Measurements from ENCODE around the gene ANTXR2. TPM values are rescaled to one million over a fixed set of nuclear protein-coding genes. Genes with fewer than 3 reads are reported as not detected.

The ANTXR2 gene
- total RNA-seq, 1 donor from 2014 or later: 48.9 TPM

DNA sequence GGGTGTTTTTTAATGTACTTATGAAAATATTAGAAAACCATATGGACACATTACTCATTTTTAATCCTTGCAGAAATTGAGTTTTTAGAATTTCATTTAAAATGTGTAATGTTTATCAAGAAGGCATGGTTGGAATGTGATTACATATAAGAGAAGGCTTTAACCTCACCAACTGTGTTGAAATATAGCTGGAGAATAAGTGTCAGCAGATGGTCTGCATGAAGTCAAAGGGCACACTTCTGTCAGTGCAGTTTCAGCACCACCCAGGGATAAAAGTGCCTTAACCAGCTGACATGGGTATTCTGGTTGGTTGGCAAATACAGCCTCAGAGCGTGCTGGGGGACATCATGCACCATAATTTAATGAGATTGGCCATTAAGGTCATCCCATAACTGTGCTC lies 21.2 kb upstream of the ANTXR2 start:
- no peak for ATAC-seq
- intact Hi-C loops (cut with micrococcal nuclease): no loop called here
- DNase-seq: no peak

- intact Hi-C loops (cut with micrococcal nuclease): no loop called here
- ATAC-seq: no peak
These were observed 20.5 kb upstream of the ANTXR2 start for GRCh38 chr4:80093563-80093962.

DNA sequence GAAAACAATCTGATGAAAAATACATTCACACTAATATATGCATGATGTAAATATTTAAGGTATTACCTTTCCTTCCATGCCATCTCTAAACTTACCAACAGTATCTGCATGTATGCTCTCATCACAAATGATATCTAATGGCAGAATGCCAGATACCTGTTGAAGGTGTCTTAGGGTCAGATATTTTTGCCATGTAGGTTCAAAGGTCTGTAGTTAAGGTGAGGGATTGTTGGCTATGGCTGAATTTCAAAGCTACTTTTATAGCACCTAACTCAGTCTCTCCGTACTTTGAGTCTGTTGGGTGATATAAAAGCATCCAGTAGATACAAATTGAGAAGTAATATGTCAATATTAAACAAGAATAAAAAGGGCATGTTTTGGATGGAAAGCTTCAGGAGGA lies 19.8 kb upstream of the ANTXR2 start:
- DNase-seq (no peak), ATAC-seq (no peak)
- intact Hi-C loops (cut with micrococcal nuclease): no loop called here

More at GRCh38 chr4:80093563-80093962, 20.5 kb upstream of the ANTXR2 start:
- DNase-seq: no peak

DNA sequence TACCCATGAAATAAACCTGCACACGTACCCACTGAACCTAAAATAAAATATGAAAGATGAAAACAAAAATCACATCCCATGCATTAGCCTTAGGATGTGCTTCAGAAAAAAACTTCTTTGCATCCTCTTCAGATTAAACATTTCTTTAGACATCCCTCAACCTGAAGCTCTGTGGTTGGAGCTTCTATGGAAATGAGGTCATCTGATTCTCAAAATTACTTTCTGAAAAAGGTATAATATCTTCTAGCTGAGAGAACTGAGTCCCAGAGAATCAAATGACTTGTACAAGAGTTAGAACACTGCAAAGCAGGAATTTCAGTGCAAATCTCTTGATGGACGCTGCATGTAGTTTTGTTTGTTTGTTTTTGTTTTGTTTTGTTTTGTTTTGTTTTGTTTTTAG lies 19.1 kb upstream of the ANTXR2 start:
- no peak for ATAC-seq
- no peak for DNase-seq
- intact Hi-C loops (cut with micrococcal nuclease): no loop called here

DNA sequence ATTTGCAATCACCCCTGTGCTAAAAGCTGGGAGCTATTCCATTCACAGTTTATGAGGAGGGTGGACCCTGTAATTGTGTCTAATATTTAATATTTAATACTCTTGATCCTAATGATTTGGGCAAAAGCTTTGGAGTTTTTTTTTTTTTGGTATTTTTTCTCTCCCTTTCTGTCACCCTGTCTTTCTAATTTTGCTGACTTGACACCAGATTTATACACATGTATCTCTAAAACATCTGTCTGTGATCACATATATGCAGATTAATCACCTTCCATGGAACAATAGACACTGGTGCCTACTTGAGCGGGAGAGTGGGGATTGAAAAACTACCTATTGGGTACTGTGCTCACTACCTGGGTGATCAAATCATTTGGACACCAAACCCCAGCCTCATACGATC lies 18.7 kb upstream of the ANTXR2 start:
- ATAC-seq (no peak), DNase-seq (no peak)
- intact Hi-C loops (cut with micrococcal nuclease): no loop called here

DNA sequence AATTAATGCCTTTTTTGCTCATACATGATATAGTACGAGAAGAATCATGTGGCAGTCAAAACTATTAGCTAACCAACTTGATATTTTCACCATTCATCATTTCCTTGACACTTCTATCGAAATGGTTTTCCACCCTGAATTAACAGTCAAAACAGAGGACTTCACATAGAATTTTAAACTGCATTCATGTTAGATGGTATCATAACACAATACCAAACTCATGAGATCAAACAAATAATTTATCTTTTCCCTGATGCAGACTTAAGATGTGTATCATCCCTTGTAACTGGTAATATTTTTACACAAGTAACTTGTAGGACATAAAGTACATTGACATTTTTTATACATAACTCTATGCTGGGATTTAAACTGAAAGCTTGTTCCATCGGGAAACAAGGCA lies 18.2 kb upstream of the ANTXR2 start:
- no peak for ATAC-seq
- DNase-seq: no peak
- intact Hi-C loops (cut with micrococcal nuclease): no loop called here

DNA sequence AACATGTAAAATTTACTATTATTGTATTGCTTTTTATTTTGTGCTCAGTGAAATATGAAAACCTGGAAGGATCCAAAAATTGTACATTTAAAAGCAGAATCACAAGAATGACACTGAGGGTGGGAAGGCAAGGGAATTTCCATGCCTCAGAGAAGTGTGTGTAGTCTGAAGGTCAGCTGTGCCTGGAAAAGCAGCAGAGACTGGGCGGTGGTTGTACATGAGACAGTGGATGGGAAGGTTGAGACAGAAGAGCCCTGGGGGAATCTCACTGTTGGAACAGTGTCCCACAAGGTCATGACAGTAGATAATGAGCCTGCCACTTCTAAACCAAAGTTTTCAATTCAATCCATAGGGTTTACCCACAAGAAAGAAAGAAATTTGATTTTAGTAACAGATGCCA lies 17.1 kb upstream of the ANTXR2 start:
- intact Hi-C loops (cut with micrococcal nuclease): no loop called here
- ATAC-seq (no peak), DNase-seq (no peak)

DNA sequence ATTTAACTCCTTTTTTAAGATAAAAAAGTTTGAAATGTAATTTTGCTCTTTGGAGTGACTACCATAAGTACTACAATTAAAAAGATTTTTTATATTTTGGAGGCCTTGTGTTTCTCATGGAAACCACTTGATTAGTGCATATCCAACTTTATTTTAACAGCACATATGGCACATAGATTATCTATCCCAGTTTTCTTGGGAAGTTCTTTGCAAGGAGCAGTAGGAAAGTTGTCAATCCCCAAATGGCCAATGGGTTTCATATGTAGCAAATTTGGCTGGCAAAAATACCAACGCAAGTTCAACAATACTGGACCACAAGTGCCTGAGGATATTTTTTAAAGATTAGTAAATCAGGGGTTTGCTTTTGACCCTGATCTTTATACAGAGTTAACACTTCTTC lies 15.4 kb upstream of the ANTXR2 start:
- ATAC-seq (no peak), DNase-seq (no peak)
- intact Hi-C loops (cut with micrococcal nuclease): no loop called here

DNA sequence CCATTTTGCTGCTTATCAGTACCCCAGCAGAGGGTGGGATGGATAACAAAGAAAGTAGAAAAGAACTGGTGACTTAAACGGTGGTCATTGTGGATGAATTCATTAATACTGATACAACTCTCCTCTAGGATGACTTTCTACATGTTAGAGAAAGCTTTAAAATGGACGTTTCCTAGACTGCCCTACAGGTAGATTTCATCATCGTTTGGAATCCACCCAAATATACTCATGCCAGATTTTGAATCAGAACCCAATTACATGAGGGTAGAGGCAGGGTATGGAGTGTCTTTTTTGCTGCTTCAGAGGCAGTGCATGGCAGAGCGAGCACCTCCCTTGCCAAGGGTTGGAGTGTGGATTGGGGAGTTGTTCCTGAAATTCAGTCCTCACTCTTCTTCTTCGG lies 13.3 kb upstream of the ANTXR2 start:
- ATAC-seq (no peak), DNase-seq (no peak)
- intact Hi-C loops (cut with micrococcal nuclease): no loop called here

GRCh38 chr4:80085081-80085480 lies 12.1 kb upstream of the ANTXR2 start:
- ATAC-seq (no peak), DNase-seq (no peak)
- intact Hi-C loops (cut with micrococcal nuclease): no loop called here

GRCh38 chr4:80082693-80083092 lies 9.7 kb upstream of the ANTXR2 start:
- no peak for DNase-seq

GRCh38 chr4:80081566-80081965 lies 8.5 kb upstream of the ANTXR2 start:
- no peak for DNase-seq
- no peak for ATAC-seq
- intact Hi-C loops (cut with micrococcal nuclease): no loop called here

More at GRCh38 chr4:80082693-80083092, 9.7 kb upstream of the ANTXR2 start:
- ATAC-seq: no peak
- intact Hi-C loops (cut with micrococcal nuclease): no loop called here

- no peak for DNase-seq
- intact Hi-C loops (cut with micrococcal nuclease): no loop called here
- ATAC-seq: no peak
These were observed 6.4 kb upstream of the ANTXR2 start for GRCh38 chr4:80079255-80079923.

DNA sequence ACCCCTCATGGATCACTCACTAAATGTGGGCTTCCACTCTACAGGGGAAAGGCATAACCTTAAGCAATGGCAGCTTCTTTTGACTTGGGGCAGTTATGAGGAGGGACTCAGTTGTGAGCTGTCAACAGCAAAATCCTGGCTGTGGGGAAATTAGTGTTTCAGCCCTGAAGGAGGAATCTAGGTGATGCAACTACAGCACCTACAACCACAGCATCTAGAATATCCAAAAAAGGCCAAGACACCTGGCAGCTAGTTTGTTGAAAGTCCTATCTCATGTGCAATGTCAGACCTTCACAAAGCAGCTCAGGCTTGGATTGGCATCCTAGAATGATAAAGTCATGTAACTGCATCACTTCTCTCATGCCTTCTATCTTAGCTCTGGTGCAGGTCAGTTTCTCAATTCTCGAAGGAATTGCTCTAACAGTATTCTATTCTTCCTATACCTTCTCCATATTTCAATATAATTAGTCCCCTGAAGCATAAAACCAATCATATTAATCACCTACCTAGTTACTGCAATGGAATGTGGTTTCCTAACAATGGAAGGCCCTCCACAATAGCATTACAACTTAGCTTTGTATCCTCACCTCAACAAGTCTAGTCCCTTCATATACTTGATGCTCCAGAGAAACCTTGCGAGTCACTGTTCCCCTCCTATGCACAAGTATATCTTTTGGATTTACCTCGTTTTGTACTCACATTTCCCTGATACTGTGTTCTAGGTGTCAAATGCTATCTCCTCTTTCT lies 5.5 kb upstream of the ANTXR2 start:
- no peak for DNase-seq
- intact Hi-C loops (cut with micrococcal nuclease): no loop called here
- no peak for ATAC-seq

DNA sequence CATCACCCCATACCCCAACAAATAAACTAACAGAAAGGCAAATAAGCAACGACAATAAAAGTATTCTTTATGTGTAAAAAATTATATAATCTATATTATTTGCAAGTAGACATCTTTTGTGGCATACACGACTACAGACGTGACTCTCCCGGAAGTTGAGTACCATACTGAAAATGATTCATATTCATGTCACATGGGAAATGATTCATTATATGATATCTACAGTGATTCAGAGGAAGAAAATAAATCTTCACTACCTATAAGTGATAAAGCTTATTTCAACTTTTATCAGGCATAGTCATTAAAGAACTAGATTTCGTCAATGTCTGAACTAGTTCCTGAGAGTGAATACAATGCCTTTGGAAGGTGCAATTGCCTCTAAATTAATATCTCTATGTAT lies 4.6 kb upstream of the ANTXR2 start:
- ATAC-seq: no peak
- intact Hi-C loops (cut with micrococcal nuclease): no loop called here
- DNase-seq: no peak

DNA sequence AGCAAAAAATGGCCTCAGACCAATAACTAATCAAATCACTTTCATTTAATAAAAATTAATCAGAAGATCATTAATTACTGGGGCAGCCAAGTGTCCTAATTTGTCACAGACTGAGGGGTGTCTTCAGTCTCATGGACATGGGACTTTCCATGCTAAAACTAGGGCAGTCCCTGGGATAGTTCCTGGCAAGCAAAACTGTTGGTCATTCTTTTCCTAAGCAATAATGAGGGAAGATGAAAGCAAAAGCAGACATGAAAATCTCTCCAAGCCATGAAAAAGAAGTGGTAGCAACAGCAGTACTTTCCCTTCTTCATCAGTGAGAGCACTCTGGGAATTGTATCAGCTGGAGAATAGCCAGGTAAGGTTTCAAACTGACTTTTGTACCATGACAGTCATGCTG lies 3.7 kb upstream of the ANTXR2 start:
- ATAC-seq: no peak
- intact Hi-C loops (cut with micrococcal nuclease): no loop called here
- DNase-seq: no peak

- DNase-seq: no peak
- intact Hi-C loops (cut with micrococcal nuclease): no loop called here
- no peak for ATAC-seq
These were observed 3.1 kb upstream of the ANTXR2 start for GRCh38 chr4:80075995-80076675.

- DNase-seq: no peak
- no peak for ATAC-seq
- intact Hi-C loops (cut with micrococcal nuclease): no loop called here
These were observed 1.6 kb upstream of the ANTXR2 start for GRCh38 chr4:80074651-80075050.

DNA sequence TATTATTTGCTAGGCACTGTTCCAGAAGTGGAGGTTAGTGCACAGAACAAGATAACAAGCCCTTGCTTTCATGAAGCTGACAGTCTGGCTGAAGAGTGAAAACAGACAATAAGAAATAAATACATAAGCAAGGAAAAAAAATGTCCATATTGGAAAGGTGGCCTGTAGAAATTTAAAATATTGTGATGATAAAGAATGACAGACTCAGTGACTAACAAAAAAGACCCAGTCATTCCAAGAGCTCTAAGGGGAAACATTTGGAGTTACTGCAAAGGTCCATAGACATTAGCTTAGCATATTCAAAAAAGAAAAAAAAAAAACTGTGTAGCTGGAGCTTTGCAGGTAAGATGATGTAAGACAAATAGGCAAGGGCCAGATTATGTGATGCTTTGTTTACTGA lies 1.0 kb upstream of the ANTXR2 start:
- no peak for ATAC-seq
- intact Hi-C loops (cut with micrococcal nuclease): no loop called here
- no peak for DNase-seq

GRCh38 chr4:80073473-80074008 lies 512 bp upstream of the ANTXR2 start:
- intact Hi-C loops (cut with micrococcal nuclease): no loop called here
- no peak for ATAC-seq
- DNase-seq: no peak

Data from left ventricle myocardium superior (tissue), 1 donor.